Testis (tissue), 2 donors: Measurements from ENCODE around the gene COIL.

Experiments used
- POLR2A ChIP-seq: fragments of 450-650 bp; IDR thresholded peaks from one replicate; pipeline ENCODE4 v1.6.1; 2017; ENCODE audit warnings: antibody characterized with exemption, mild to moderate bottlenecking, moderate library complexity
- TF ChIP-seq, protein P1 (sequence below), 3 experiments: fragments of 450-650 bp in 2 of 3; fragments of 200-600 bp in 1 of 3; sonication (generic) in 1 of 3; IDR thresholded peaks; one replicate each; pipeline ENCODE4 v1.5.1; 2016 to 2019; ENCODE audit warnings: antibody characterized with exemption in 3 of 3, mild to moderate bottlenecking in 2 of 3, moderate library complexity in 1 of 3

DNA sequence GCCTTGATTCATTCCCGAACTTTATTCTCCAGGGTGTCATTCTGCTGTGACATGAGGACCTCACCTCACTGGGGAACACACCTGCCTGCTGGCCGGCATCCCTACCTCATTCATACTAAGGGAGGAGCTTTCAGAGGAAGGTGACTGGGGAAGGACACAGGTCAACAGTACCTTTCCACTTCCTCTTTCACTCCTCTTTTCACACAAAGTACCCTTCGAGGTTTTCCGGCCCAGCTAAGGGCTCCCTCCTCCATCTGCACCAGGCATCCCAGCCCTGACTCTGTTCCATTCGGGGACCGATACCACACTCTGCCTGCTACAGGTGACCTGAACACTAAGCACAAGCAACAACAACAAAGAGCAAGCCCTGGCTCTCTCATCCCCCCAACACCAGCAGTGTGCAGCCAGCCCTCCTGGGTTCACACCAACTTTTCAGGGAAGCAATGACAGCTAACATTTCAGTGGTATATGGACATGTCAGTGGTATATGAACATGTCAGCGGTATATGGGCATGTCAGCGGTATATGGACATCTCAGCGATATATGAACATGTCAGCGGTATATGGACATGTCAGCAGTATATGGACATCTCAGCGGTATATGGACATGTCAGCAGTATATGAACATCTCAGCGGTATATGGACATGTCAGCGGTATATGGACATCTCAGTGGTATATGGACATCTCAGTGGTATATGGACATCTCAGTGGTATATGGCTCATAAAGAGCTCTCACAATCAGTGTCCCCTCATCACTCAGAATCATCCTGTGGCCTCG, 63.0 kb downstream of the COIL start:
- TF ChIP-seq, protein P1, sequence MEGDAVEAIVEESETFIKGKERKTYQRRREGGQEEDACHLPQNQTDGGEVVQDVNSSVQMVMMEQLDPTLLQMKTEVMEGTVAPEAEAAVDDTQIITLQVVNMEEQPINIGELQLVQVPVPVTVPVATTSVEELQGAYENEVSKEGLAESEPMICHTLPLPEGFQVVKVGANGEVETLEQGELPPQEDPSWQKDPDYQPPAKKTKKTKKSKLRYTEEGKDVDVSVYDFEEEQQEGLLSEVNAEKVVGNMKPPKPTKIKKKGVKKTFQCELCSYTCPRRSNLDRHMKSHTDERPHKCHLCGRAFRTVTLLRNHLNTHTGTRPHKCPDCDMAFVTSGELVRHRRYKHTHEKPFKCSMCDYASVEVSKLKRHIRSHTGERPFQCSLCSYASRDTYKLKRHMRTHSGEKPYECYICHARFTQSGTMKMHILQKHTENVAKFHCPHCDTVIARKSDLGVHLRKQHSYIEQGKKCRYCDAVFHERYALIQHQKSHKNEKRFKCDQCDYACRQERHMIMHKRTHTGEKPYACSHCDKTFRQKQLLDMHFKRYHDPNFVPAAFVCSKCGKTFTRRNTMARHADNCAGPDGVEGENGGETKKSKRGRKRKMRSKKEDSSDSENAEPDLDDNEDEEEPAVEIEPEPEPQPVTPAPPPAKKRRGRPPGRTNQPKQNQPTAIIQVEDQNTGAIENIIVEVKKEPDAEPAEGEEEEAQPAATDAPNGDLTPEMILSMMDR (IDR thresholded peaks at IDR 0.05) = no peak
- no peak for TF ChIP-seq POLR2A
